GM12878 (cell line): Measurements from ENCODE around the gene NT5DC4. TPM values are rescaled to one million over a fixed set of nuclear protein-coding genes. Genes with fewer than 3 reads are reported as not detected.

Experiments used
- CBX5 ChIP-seq: sonication (generic); IDR thresholded peaks from 2 replicates; pipeline ENCODE4 v1.6.1; 2016; ENCODE audit warnings: low read depth, moderate library complexity, mild to moderate bottlenecking, inconsistent platforms
- CTCF ChIP-seq, 3 experiments: IDR thresholded peaks in 2 of 3; conservative IDR thresholded peaks in 1 of 3; 2 replicates each; pipeline ENCODE4 v1.5.1; 2011; ENCODE audit warnings: low read depth in 3 of 3, low read length in 3 of 3, mild to moderate bottlenecking in 3 of 3, control low read depth in 2 of 3, moderate library complexity in 2 of 3, inconsistent platforms in 1 of 3, mixed read lengths in 1 of 3; ENCODE audit not compliant: control insufficient read depth in 2 of 3, insufficient read depth in 1 of 3; ENCODE audit errors: extremely low read depth in 1 of 3
- ETV6 ChIP-seq, 2 experiments: fragments of 450-650 bp in 1 of 2; IDR thresholded peaks in 1 of 2; conservative IDR thresholded peaks in 1 of 2; 2 replicates each; pipeline ENCODE4 v1.6.1; 2014; ENCODE audit warnings: antibody characterized with exemption in 1 of 2, borderline replicate concordance in 1 of 2, low read depth in 1 of 2, mild to moderate bottlenecking in 1 of 2, moderate library complexity in 1 of 2
- HDGF ChIP-seq: fragments of 450-650 bp; IDR thresholded peaks from 2 replicates; pipeline ENCODE4 v1.6.1; 2016; ENCODE audit warnings: antibody characterized with exemption
- IKZF1 ChIP-seq: fragments of 450-650 bp; conservative IDR thresholded peaks from 2 replicates; pipeline ENCODE4 v1.6.1; 2017; ENCODE audit warnings: antibody characterized with exemption, mild to moderate bottlenecking
- MEF2A ChIP-seq: IDR thresholded peaks from 2 replicates; pipeline ENCODE4 v1.6.1; 2011; ENCODE audit warnings: low read depth, mild to moderate bottlenecking, low read length, moderate library complexity; ENCODE audit not compliant: insufficient read depth
- MLLT1 ChIP-seq: fragments of 450-650 bp; IDR thresholded peaks from 2 replicates; pipeline ENCODE4 v1.6.1; 2016; ENCODE audit warnings: mild to moderate bottlenecking
- NKRF ChIP-seq: fragments of 450-650 bp; conservative IDR thresholded peaks from 2 replicates; pipeline ENCODE4 v1.6.1; 2017; ENCODE audit warnings: mild to moderate bottlenecking, moderate library complexity
- NR2C1 ChIP-seq: fragments of 450-650 bp; IDR thresholded peaks from 2 replicates; pipeline ENCODE4 v1.6.1; 2017; ENCODE audit warnings: antibody characterized with exemption, mild to moderate bottlenecking, moderate library complexity
- PBX3 ChIP-seq: IDR thresholded peaks from 2 replicates; pipeline ENCODE4 v1.6.1; 2011; ENCODE audit warnings: mild to moderate bottlenecking, low read depth, low read length, moderate library complexity; ENCODE audit not compliant: insufficient replicate concordance
- RBBP5 ChIP-seq: fragments of 200-600 bp; sonication (generic); conservative IDR thresholded peaks from 2 replicates; pipeline ENCODE4 v1.6.1; 2016
- SIN3A ChIP-seq: IDR thresholded peaks from 2 replicates; pipeline ENCODE4 v1.6.1; 2012; ENCODE audit warnings: low read depth, low read length, improper control_type of control experiment
- SIX5 ChIP-seq: IDR thresholded peaks from 2 replicates; pipeline ENCODE4 v1.6.1; 2011; ENCODE audit warnings: mild to moderate bottlenecking, low read depth, low read length, moderate library complexity; ENCODE audit not compliant: severe bottlenecking
- SMAD5 ChIP-seq: IDR thresholded peaks from 2 replicates; pipeline ENCODE4 v1.6.1; 2016; ENCODE audit warnings: antibody characterized with exemption, low read depth
- SPI1 ChIP-seq: IDR thresholded peaks from 2 replicates; pipeline ENCODE4 v1.6.1; 2011; ENCODE audit warnings: low read depth, mild to moderate bottlenecking, low read length, moderate library complexity, borderline replicate concordance; ENCODE audit not compliant: insufficient read depth
- TBL1XR1 ChIP-seq: IDR thresholded peaks from 2 replicates; pipeline ENCODE4 v1.6.1; 2012; ENCODE audit warnings: low read depth, low read length, improper control_type of control experiment
- TCF12 ChIP-seq: IDR thresholded peaks from 2 replicates; pipeline ENCODE4 v1.6.1; 2011; ENCODE audit warnings: low read depth, mild to moderate bottlenecking, low read length
- YY1 ChIP-seq: IDR thresholded peaks from 2 replicates; pipeline ENCODE4 v1.6.1; 2011; ENCODE audit warnings: low read depth, mild to moderate bottlenecking, low read length
- polyA plus RNA-seq, 11 experiments: library from polyadenylated mRNA; depleted of rRNA in 4 of 11; unstranded in 6 of 11; stranded (reverse) in 5 of 11; fragments of >200 nt; fragmentation: Nextera tagmentation in 4 of 11; fragmentation: Illumina TruSeq in 1 of 11; extraction: Ambion mirVana in 4 of 11; extraction: Trizol in 1 of 11; gene quantifications; 1 replicate in 1 of 11; 2 replicates in 10 of 11; pipeline versions ENCODE4 v1.2.1 to v1.2.3, GENCODE V29; 2011 to 2016; ENCODE audit warnings: inconsistent platforms in 2 of 11, missing spikeins in 2 of 11, low read depth in 1 of 11
- total RNA-seq, 4 experiments: library from RNA; depleted of rRNA in 3 of 4; stranded (reverse); fragments of >200 nt in 3 of 4; fragmentation: Illumina TruSeq in 1 of 4; extraction: Trizol in 1 of 4; gene quantifications; 2 replicates each; pipeline versions ENCODE4 v1.2.1 to v1.2.3, GENCODE V29; 2013 to 2021

NT5DC4 gene
- total and polyA plus RNA-seq, 10 of the 15 experiments (the other 5 are each of a cell fraction or from before 2014, with no cell fraction given), result 0.04 to 2.6 (median 0.32) TPM; not detected in 2

- TF ChIP-seq NKRF, result no peak
- TF ChIP-seq TCF12, result peak; percentile 57; the same call in 1 of the 2 replicates
- TF ChIP-seq YY1, result peak; percentile 79
- TF ChIP-seq HDGF, result 0 out of 2 replicates have a peak, but pooled peaks have one; percentile 74
- 0 out of 2 replicates have a peak, but pooled peaks have one; percentile 54 for TF ChIP-seq SIN3A
- no peak for TF ChIP-seq SPI1
- TF ChIP-seq TBL1XR1, result no peak
- TF ChIP-seq IKZF1, result 0 out of 2 replicates have a peak, but pooled peaks have one; percentile 17
- no peak for TF ChIP-seq SIX5
- TF ChIP-seq SMAD5, result no peak
- no peak for TF ChIP-seq MLLT1
- no peak for TF ChIP-seq ETV6 (conservative IDR thresholded peaks at IDR 0.05 in 1 of 2, IDR thresholded peaks at IDR 0.05 in 1 of 2; ENCODE audit: borderline replicate concordance in 1 of 2, low read depth in 1 of 2)
- TF ChIP-seq CTCF (IDR thresholded peaks at IDR 0.05 in 2 of 3, conservative IDR thresholded peaks at IDR 0.05 in 1 of 3; ENCODE audit: control insufficient read depth in 2 of 3, extremely low read depth in 1 of 3, insufficient read depth in 1 of 3, low read depth in 3 of 3, low read length in 3 of 3), result peak; percentile 95 to 98 (median 98); a peak in 5 of 6 replicates
- TF ChIP-seq CBX5, result no peak
- no peak for TF ChIP-seq PBX3
- no peak for TF ChIP-seq RBBP5
- TF ChIP-seq NR2C1, result no peak
- TF ChIP-seq MEF2A, result 0 out of 2 replicates have a peak, but pooled peaks have one; percentile 21
These were observed 29.1 kb downstream of the NT5DC4 start (continued) for GRCh38 chr2:112749755-112750559.
